Measurements from ENCODE around the gene OR13J1. TPM values are rescaled to one million over a fixed set of nuclear protein-coding genes. Genes with fewer than 3 reads are reported as not detected.

Gene OR13J1
- total RNA-seq, 1 experiment from 2014 or later = not detected

GRCh38 chr9:35869621-35870216 lies 482 bp downstream of the OR13J1 start:
- H3K9me3 ChIP-seq = no peaks in the 10 kb centered on the region
- no peaks in the 10 kb centered on the region for H3K27me3 ChIP-seq
- no peak overlapping the region for H3K4me3 ChIP-seq
- DNase-seq = no peak
- H3K36me3 ChIP-seq = no peaks in the 10 kb centered on the region

GRCh38 chr9:35868933-35869332 lies 1.3 kb downstream of the OR13J1 start:
- no peaks in the 10 kb centered on the region for H3K27me3 ChIP-seq

DNA sequence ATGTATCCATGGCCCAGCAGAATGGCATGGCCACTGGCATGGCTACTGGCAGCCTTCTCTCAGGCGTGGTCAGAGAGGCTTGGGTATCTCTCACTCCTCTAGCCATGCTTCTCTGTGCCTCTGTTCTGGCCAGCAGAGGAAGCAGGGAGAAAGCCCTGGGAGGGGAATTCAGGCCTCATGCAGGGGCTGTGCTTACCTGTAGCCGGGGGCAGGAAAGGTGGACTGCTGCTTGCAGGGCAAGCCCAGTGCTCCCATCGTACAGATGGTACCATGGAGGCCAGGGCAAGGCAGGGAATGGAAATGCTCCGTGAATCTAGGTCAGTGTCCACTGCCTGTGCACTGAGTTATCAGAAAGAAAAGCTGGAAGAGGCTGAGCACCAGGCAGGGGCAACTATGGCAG lies 2.7 kb downstream of the OR13J1 start:
- no peak overlapping the region for H3K4me3 ChIP-seq
- no peak for DNase-seq
- H3K27me3 ChIP-seq = peaks cover under 1% of the 10 kb centered on the region; the same call in 1 of the 2 replicates
- H3K36me3 ChIP-seq = no peaks in the 10 kb centered on the region
- H3K9me3 ChIP-seq = no peaks in the 10 kb centered on the region

More at GRCh38 chr9:35868933-35869332, 1.3 kb downstream of the OR13J1 start:
- Histone ChIP-seq H3K36me3 (no peaks in the 10 kb centered on the region), H3K9me3 (no peaks in the 10 kb centered on the region), H3K4me3 (no peak overlapping the region)
- no peak for DNase-seq

DNA sequence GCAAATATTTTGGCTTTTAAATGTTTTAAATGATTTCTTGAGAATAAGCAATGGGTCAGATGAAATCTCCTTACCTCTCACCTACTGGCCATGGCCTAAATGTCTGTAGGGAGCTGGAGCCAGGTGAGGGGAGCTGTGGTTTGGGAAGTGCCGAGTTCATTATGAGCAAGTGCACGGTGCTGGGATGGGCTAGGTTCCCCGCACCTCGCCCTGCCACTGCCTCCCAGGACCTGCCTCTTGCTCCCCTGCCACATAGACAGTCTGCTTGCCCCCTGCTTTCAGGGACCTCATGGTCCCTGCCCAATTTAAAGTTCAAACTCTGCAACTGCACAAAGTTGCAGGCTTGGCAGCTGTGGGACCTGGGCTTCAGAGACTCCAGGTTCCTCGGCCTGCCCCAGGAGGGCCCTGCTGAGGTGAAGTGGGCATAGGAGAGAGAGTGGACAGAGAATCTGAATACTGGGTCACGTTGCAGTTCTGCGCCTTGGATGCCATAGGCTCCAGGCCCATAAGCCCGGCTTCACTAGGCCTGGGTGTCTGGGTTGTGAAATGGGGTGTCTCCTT lies 5.4 kb downstream of the OR13J1 start:
- Histone ChIP-seq H3K27me3 (peaks cover 19% of the 10 kb centered on the region), H3K4me3 (no peak overlapping the region), H3K9me3 (no peaks in the 10 kb centered on the region), H3K36me3 (no peaks in the 10 kb centered on the region)
- DNase-seq = no peak

- no peaks in the 10 kb centered on the region for H3K9me3 ChIP-seq
- no peak for DNase-seq
- peaks cover 20% of the 10 kb centered on the region for H3K27me3 ChIP-seq
- H3K4me3 ChIP-seq = no peak overlapping the region
- no peaks in the 10 kb centered on the region for H3K36me3 ChIP-seq
These were observed 6.6 kb downstream of the OR13J1 start for GRCh38 chr9:35863583-35863982.

GRCh38 chr9:35862328-35862727 lies 7.9 kb downstream of the OR13J1 start:
- Histone ChIP-seq H3K9me3 (no peaks in the 10 kb centered on the region), H3K27me3 (peaks cover 20% of the 10 kb centered on the region), H3K36me3 (no peaks in the 10 kb centered on the region), H3K4me3 (no peak overlapping the region)
- DNase-seq = no peak

DNA sequence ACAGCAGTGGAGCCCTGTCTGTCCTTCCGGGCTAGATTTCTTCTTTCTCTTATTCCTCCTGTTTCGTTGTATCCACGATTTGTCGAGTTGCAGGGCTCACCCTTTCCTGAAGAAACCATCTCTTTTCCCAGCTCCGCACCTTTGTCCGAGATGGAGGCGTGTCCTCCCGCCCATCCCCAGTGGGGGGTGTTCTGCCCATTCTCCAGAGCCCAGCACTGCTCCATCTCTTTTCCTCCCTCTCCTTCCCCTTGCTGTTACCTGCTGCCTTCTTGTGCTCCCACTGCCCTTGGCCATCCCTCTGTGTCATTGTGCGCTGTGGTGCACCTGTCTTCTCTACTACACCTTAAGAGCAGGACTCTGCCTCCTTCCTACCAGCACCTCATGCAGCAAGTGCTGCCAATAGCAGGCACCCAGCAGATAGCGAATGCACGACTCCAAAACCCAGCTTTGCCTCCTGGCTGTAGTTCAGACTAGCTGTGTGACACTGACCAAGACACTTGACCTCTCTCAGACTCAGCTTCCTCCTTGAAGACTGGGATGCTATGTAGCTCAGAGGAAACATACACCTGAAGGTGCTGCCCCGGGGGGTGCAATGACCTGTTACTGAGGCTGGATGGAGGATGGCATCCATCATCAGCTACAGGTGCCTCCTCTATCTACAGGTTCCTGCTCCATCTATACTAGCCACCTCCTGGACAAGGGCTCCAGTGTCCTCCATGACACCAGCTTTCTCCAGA lies 8.9 kb downstream of the OR13J1 start:
- peaks cover 20% of the 10 kb centered on the region for H3K27me3 ChIP-seq
- no peak for DNase-seq
- H3K9me3 ChIP-seq = no peaks in the 10 kb centered on the region
- no peaks in the 10 kb centered on the region for H3K36me3 ChIP-seq
- no peak overlapping the region for H3K4me3 ChIP-seq

DNA sequence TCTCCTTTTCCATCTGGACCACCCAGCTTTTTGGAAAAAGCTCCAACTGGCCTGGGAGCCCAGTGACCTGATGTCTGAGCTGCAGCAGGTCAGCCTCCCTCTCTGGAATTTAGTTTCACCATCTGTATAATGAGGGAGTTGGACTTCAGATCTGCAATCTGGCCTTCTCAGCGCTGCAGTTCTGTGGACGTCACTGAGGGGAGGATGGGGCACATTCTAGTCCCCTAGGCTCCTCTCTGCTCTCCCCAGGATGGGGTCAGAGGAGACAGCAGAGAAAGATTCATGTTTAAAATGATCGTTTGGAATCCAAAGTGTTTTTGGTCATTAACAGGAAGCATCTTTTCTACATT lies 10.2 kb downstream of the OR13J1 start:
- no peak for DNase-seq

GRCh38 chr9:35859310-35859989 lies 10.8 kb downstream of the OR13J1 start:
- Histone ChIP-seq H3K36me3 (no peaks in the 10 kb centered on the region), H3K4me3 (no peak overlapping the region), H3K27me3 (peaks cover 20% of the 10 kb centered on the region), H3K9me3 (no peaks in the 10 kb centered on the region)
- DNase-seq = peak; percentile 51

More for the DNA sequence above, 10.2 kb downstream of the OR13J1 start:
- Histone ChIP-seq H3K9me3 (no peaks in the 10 kb centered on the region), H3K4me3 (no peak overlapping the region), H3K27me3 (peaks cover 20% of the 10 kb centered on the region), H3K36me3 (no peaks in the 10 kb centered on the region)

GRCh38 chr9:35858458-35858857 lies 11.7 kb downstream of the OR13J1 start:
- no peaks in the 10 kb centered on the region for H3K36me3 ChIP-seq
- DNase-seq = no peak
- H3K9me3 ChIP-seq = no peaks in the 10 kb centered on the region
- no peak overlapping the region for H3K4me3 ChIP-seq
- H3K27me3 ChIP-seq = peaks cover 20% of the 10 kb centered on the region

- Histone ChIP-seq H3K4me3 (no peak overlapping the region), H3K36me3 (no peaks in the 10 kb centered on the region), H3K9me3 (no peaks in the 10 kb centered on the region), H3K27me3 (peaks cover 15% of the 10 kb centered on the region)
- DNase-seq = no peak
These were observed 13.3 kb downstream of the OR13J1 start for GRCh38 chr9:35856882-35857281.

DNA sequence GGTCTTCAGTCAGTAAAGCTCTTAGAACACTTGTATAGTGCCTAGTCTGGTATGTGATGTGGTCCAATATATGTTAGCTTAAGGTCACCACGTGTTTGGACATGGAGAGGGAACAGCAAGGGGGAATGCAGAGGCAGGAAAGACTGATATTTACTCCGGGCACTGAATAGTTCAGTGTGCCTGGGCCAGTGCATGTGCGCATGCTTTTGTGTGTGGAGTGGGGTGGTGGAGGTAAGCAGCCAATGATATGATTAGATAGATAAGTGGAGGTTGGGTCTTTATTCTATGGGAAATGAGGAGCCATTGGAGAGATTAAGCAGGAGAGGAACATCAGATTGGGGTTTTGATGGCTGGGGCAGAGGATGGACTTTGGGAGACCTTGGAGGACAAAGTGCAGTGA lies 14.0 kb downstream of the OR13J1 start:
- Histone ChIP-seq H3K4me3 (no peak overlapping the region), H3K36me3 (no peaks in the 10 kb centered on the region)

GRCh38 chr9:35854091-35854762 lies 16.0 kb downstream of the OR13J1 start:
- no peak overlapping the region for H3K4me3 ChIP-seq
- no peak for DNase-seq
- no peaks in the 10 kb centered on the region for H3K9me3 ChIP-seq

More for the DNA sequence above, 14.0 kb downstream of the OR13J1 start:
- no peaks in the 10 kb centered on the region for H3K9me3 ChIP-seq
- peaks cover 12% of the 10 kb centered on the region for H3K27me3 ChIP-seq
- no peak for DNase-seq

GRCh38 chr9:35852876-35853865 lies 17.0 kb downstream of the OR13J1 start:
- H3K36me3 ChIP-seq = peaks cover 2% of the 10 kb centered on the region
- H3K4me3 ChIP-seq = no peak overlapping the region
- no peaks in the 10 kb centered on the region for H3K27me3 ChIP-seq
- no peaks in the 10 kb centered on the region for H3K9me3 ChIP-seq
- no peak for DNase-seq

More at GRCh38 chr9:35854091-35854762, 16.0 kb downstream of the OR13J1 start:
- no peaks in the 10 kb centered on the region for H3K27me3 ChIP-seq
- no peaks in the 10 kb centered on the region; the same call in 1 of the 2 replicates for H3K36me3 ChIP-seq

GRCh38 chr9:35852267-35852815 lies 17.9 kb downstream of the OR13J1 start:
- H3K9me3 ChIP-seq = no peaks in the 10 kb centered on the region
- DNase-seq = no peak

More at GRCh38 chr9:35852267-35852815, 17.9 kb downstream of the OR13J1 start:
- Histone ChIP-seq H3K36me3 (peaks cover 4% of the 10 kb centered on the region), H3K4me3 (no peak overlapping the region), H3K27me3 (no peaks in the 10 kb centered on the region)

All from MG63 (cell line).